ENCODE results near the gene REG1A. TPM values are rescaled to one million over a fixed set of nuclear protein-coding genes. Genes with fewer than 3 reads are reported as not detected.

REG1A gene
- not detected in 2 replicates for total RNA-seq

GRCh38 chr2:79120194-79120713, at the start of gene REG1A:
Gene REG1A, plus strand, starts transcription at chr2:79120488. Its CDS starts 374 bp downstream, at chr2:79120862.

GRCh38 chr2:79087785-79088364, 32.4 kb upstream of the REG1A start, which contains the start of gene REG1B:
Gene REG1B, minus strand, starts transcription at chr2:79087993. Its CDS starts 381 bp downstream, at chr2:79087612.

GRCh38 chr2:79159653-79160052, 39.4 kb downstream of the REG1A start, which contains the start of gene REG3A:
Gene REG3A, minus strand, starts transcription at chr2:79159753. Its CDS starts 348 bp downstream, at chr2:79159405.

Other genes with a start within 250 kb of the REG1A start
- not detected in 2 replicates for gene REG3G, start 94.8 kb upstream of the REG1A start, total RNA-seq
- not detected in 2 replicates for gene REG1B, start 32.5 kb upstream of the REG1A start, total RNA-seq
- not detected in 2 replicates for gene REG3A, start 39.3 kb downstream of the REG1A start, total RNA-seq

All from cardiac atrium fibroblast (primary cell).